Nephron progenitor cell (in vitro differentiated cells): Measurements from ENCODE around the gene IGLL5.

Experiments used
- DNase-seq: peaks from one replicate; pipeline ENCODE4 v3.0.0; 2021
- H3K27ac Mint-ChIP-seq: 2 replicates; pipeline ENCODE4 v1.8.0; 2021; ENCODE audit warnings: mild to moderate bottlenecking, moderate library complexity, mixed read lengths
- H3K27me3 Mint-ChIP-seq: 2 replicates; pipeline ENCODE4 v1.8.0; 2021; ENCODE audit warnings: mild to moderate bottlenecking, low read depth, mixed read lengths; ENCODE audit not compliant: poor library complexity
- H3K36me3 Mint-ChIP-seq: 2 replicates; pipeline ENCODE4 v1.8.0; 2021; ENCODE audit warnings: low read depth, mixed read lengths
- H3K4me1 Mint-ChIP-seq: 2 replicates; pipeline ENCODE4 v1.8.0; 2021; ENCODE audit warnings: mixed read lengths
- H3K4me3 Mint-ChIP-seq: 2 replicates; pipeline ENCODE4 v1.8.0; 2021; ENCODE audit warnings: mild to moderate bottlenecking, moderate library complexity, mixed read lengths
- H3K9me3 Mint-ChIP-seq: 2 replicates; pipeline ENCODE4 v1.8.0; 2021; ENCODE audit warnings: mild to moderate bottlenecking, moderate library complexity, mixed read lengths
- CTCF ChIP-seq: fragments of 200-600 bp; sonication (generic); IDR thresholded peaks from 2 replicates; pipeline ENCODE4 v1.5.0; 2021; ENCODE audit warnings: antibody characterized with exemption

Gene IGLL5

GRCh38 chr22:22884888-22885840 is 2.5 kb upstream of the IGLL5 start:
- Mint-ChIP-seq H3K27ac (no peak overlapping the region), H3K9me3 (no peaks in the 10 kb centered on the region), H3K4me3 (no peak overlapping the region), H3K4me1 (no peaks in the 10 kb centered on the region), H3K36me3 (no peaks in the 10 kb centered on the region), H3K27me3 (peaks cover 54% of the 10 kb centered on the region)
- no peak for DNase-seq
- no peak for TF ChIP-seq CTCF

- TF ChIP-seq CTCF, result no peak
- Mint-ChIP-seq H3K27me3 (peaks cover 56% of the 10 kb centered on the region), H3K9me3 (no peaks in the 10 kb centered on the region), H3K36me3 (no peaks in the 10 kb centered on the region), H3K4me3 (no peak overlapping the region), H3K27ac (no peak overlapping the region), H3K4me1 (no peaks in the 10 kb centered on the region)
- DNase-seq, result no peak
These were observed 1.1 kb upstream of the IGLL5 start for GRCh38 chr22:22886546-22886945.

GRCh38 chr22:22888571-22889353 is 1.1 kb downstream of the IGLL5 start:
- Mint-ChIP-seq H3K27ac (no peak overlapping the region), H3K27me3 (peaks cover 58% of the 10 kb centered on the region)

GRCh38 chr22:22890085-22890484 is 2.5 kb downstream of the IGLL5 start:
- TF ChIP-seq CTCF, result no peak
- H3K9me3 Mint-ChIP-seq, result no peaks in the 10 kb centered on the region
- H3K27ac Mint-ChIP-seq, result no peak overlapping the region
- H3K4me3 Mint-ChIP-seq, result no peak overlapping the region
- DNase-seq, result no peak
- no peaks in the 10 kb centered on the region for H3K4me1 Mint-ChIP-seq
- no peaks in the 10 kb centered on the region for H3K36me3 Mint-ChIP-seq
- peaks cover 54% of the 10 kb centered on the region for H3K27me3 Mint-ChIP-seq

More at GRCh38 chr22:22888571-22889353, 1.1 kb downstream of the IGLL5 start:
- Mint-ChIP-seq H3K9me3 (no peaks in the 10 kb centered on the region), H3K36me3 (no peaks in the 10 kb centered on the region), H3K4me1 (no peaks in the 10 kb centered on the region), H3K4me3 (no peak overlapping the region)
- no peak for DNase-seq
- no peak for TF ChIP-seq CTCF

DNA sequence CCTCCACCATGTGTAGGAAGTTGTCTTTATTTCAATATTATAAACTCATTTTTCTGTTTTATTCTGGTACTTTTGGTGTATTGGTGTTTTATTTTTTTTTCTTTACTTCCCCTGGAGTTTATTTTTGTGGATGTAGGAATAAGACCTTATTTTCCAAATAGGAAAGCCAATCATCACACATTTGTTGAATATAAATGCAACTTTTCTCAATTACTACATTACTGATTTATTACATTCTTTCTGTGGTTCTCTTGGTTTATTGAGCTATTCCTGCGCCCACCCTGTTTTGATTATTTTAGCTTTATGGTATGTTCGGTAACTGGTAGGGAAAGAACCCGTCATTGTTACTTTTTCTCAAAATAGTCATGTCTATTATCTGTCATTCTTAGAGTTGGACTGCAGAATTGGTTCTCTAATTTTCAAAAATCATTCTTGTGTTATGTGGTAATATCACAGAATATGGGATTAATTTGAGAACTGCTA is 3.6 kb downstream of the IGLL5 start:
- H3K9me3 Mint-ChIP-seq, result no peaks in the 10 kb centered on the region
- TF ChIP-seq CTCF, result no peak
- H3K27ac Mint-ChIP-seq, result no peak overlapping the region
- H3K4me1 Mint-ChIP-seq, result no peaks in the 10 kb centered on the region
- no peak for DNase-seq
- no peak overlapping the region for H3K4me3 Mint-ChIP-seq
- no peaks in the 10 kb centered on the region for H3K36me3 Mint-ChIP-seq
- peaks cover 56% of the 10 kb centered on the region for H3K27me3 Mint-ChIP-seq
